ENCODE data around the gene HPSE.
A peak's percentile ranks its signal among the peaks of the same experiment; 100 is the strongest.
"Not testable (repeated sequence)": the region's sequence is repeated elsewhere in the genome, so short reads cannot be mapped to it uniquely, and the experiment has no call there.

Gene HPSE

DNA sequence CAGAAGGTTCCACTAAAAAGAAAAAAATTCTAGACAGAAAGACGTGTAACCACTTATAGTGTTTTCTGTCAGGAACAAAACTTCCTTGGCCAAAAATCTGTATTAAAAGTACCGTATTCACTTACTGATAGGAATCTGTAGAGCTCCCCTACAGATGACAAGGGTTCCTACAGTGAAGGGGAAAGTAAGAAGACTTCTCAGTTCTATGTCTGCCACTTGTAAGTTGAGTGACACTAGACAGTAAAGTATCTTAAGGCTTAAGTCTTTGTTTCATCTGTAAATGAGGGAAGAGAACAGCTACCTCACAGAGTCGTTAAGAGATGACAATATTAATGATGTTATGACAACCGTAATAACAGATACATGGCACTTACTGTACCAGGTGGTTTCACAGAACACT is 53.3 kb downstream of the HPSE start:
- no peak for DNase-seq

DNA sequence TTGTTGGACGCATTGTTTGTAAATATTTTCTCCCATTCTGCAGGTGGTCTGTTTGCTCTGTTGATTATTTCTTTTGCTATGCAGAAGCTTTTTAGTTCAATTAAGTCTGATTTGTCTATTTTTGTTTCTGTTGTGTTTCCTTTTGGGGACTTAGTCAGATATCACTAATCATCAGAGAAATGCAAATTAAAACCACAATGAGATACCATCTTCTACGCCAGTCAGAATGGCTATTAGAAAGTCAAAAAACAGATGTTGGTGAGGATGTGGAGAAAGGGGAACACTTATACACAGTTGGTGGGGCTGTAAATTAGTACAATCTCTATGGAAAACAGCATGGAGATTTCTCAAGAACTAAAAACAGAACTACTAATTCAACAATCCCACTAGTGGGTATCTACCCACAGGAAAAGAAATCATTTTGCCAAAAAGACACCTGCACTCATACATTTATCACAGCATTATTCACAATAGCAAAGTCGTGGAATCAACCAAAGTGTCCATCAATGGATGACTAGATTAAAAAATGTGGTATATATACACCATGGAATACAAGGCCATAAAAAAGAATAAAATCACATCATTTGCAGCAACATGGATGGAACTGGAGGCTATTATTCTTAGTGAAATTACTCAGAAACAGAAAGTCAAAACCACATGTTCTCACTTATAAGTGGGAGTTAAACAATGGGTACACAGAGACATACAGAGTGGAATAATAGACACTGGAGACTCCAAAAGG is 58.2 kb downstream of the HPSE start:
- no peak for DNase-seq

- not testable (repeated sequence) for DNase-seq
Measured at GRCh38 chr4:83273926-83274325, 60.7 kb downstream of the HPSE start.

GRCh38 chr4:83272900-83273299 is 61.7 kb downstream of the HPSE start:
- DNase-seq = no peak

DNA sequence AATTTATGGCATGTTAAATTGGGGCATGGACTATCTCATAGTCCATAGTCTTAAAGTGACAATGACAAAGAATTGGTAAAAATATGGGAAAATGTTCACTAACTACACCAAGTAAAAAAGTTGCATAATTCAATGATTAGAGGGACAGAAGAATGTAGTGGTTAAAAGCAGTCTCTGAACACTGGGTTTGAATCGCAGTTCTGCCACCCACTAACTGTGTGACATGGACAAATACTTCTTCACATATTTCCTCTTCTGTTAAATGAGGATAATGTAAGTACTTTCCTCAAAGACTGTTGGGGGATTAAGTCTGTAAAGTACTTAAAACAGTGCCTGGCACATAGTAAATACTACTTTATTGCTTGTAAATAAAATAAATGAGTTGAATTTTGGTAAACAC is 65.4 kb downstream of the HPSE start:
- no peak for DNase-seq

DNA sequence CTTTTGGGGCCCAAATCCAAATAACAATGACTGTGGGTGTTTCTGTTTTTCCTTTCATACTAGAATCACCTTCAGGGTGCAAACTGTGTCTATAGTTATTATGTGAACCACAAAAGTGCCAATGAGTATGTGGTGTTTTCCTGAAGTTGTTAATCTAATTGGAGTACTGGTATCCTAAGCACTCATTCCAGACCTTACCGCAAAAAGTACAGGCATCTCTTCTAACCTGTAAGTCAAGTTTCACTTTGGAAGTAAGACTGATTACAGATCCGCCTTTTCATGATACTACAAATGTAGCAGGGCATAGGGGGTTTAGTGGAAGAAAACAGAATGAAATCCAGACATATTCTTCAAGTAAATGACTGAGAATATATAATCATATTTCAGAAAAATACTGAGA is 66.2 kb downstream of the HPSE start:
- no peak for DNase-seq

DNA sequence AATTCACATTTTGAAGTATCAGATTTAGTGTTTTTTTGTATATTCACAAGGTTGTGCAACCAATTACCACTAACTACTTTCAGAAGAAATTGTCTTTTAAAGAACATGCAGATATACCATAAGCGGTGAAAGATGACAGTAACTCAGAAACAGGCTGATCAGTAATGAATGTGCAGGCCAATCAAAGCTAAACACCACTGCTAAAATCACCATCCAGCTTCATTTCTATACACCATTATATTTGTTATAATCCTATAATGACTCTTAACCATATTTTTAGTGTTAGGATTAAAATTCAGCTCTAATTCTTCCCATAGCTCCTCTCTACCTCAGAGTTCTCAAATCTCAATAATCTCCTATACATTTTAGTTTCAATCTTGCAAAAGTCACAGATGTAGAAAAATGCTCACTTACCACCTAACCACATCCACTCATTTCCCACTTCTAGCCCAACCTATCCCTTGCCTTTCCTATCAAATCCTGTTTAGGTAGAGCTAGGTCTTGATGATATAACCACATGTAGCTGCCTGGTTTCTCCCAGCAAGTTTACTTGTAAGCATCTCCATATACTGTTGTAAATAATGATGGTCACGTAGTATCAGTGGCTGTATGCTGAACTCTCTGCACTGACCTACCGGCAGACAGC is 66.7 kb downstream of the HPSE start:
- no peak for DNase-seq

DNA sequence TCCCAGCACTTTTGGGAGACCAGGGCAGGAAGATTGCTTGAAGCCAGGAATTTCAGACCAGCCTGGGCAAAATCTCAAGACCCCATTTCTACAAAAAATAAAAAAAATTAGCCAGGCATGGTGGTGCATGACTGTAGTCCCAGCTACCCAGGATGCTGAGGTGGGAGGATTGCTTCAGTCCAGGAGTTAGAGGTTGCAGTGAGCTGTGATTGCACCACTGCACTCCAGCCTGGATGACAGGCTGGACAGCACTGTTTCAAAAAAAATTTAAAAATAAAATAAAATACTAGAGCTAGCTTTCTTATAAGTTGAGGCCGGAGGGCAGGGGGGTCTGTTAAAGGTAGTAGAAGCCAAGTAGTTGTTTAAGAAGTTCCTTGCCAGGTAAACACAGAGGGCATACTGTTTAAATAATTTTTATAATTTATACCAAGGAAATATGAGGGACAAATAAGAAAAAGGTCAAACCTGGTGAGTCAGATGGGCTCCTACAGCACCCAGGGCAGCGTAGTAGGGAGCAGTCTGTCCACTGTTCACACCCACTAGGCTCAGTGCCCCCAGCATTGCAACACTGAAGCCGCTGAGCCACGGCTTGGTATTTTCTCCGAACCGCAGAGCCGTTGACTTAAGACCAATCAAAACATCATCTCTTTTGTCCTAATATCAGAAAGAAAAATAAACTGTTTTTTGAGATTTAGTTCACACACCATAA is 67.4 kb downstream of the HPSE start:
- no peak for DNase-seq

DNA sequence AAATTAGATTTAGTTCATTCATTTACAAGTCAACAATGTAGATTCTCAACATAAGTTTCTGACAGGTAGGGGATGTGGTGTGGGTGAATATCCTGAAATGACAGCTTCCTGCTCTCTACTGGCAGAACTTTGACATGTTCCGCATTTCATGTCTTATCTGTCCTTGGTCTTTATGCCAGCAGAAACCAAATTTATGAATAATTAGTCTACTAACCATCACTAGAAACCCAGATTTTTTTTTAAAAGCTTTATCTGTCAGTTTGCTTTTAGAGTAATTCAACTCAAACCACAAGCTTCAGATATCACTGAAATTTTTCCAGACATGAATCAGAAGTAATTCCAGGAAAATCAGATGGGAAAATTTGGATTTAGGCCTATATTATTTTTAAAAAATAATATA is 68.0 kb downstream of the HPSE start:
- no peak for DNase-seq

- no peak for DNase-seq
Measured at GRCh38 chr4:83263106-83263505, 71.5 kb downstream of the HPSE start.

DNA sequence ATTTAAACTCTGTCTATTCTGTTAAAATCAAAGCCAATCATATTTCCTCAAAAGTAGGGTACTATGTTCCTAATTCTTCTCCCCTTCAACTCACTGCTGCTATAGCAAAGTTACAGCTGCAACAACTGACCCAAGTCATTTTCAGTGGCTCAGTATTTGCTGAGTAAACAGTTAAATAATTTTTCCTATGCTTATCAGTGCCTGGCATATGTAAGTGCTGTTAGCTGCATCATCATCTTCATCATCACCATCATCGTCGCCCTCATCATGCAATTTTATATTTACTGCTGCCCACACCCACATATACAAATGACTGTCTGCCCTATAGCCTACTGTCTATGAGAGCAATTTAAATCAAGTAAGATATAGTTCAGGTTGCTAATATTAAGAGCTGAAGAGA is 72.0 kb downstream of the HPSE start:
- DNase-seq = no peak

DNA sequence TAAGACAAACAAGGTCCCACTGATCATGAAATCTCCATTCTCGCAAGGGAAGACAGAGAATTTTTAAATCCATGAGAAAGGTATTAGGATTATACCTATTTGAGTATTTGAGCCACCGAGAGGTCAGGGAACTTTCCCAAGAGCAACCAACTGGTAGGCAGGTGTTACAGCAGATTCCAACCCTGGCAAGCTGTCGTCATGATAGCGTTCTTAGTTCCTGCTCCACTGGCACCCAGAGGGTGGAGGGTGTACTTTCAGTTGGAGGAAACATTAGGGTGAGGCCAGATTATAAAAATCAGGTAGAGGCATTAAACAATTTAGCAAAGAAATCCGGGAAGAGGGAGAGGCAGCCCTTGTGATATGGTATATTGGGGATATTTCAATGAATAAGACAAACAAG is 73.3 kb downstream of the HPSE start:
- DNase-seq = no peak

DNA sequence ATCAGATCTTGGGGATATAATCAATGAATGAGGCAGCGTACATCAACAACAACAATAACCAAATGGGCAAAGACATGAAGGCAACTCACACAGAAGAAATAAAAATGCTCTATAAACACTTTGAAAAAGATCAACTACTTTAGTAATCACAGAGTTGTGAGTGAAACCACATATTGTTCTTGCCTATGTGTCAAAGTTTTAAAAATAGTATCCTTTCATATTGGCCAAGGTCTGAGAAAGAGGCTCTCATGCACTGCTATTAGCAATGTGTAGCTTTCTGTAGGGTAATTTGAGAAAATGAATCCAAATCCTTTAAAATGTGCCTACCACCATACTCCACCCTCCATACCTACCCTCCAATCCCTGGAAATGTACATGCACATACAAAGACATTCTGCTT is 75.1 kb downstream of the HPSE start:
- no peak for DNase-seq

GRCh38 chr4:83258461-83258860 is 76.2 kb downstream of the HPSE start:
- no peak for DNase-seq

- DNase-seq = no peak
Measured at GRCh38 chr4:83257811-83258210, 76.8 kb downstream of the HPSE start.

DNA sequence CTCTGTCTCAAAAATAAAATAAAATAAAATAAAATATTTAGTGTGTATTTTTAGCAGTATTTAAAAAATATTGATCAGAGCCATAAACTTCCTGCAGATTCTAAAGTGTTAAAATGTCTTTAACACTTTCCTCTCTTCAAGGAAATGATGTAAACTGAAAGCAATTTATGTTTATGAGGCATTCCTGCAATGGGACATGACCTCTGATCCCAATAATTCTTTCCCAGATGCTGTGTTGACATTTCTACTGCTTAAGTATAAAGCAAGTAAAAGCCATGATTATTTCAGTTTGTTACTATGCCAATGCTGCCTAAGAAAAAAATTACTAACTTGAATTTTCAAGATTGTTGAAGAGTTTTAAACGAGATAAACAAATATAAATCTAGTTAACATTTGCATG is 79.1 kb downstream of the HPSE start:
- no peak for DNase-seq

GRCh38 chr4:83252782-83253405 is 81.8 kb downstream of the HPSE start:
- peak; percentile 27 for DNase-seq

DNA sequence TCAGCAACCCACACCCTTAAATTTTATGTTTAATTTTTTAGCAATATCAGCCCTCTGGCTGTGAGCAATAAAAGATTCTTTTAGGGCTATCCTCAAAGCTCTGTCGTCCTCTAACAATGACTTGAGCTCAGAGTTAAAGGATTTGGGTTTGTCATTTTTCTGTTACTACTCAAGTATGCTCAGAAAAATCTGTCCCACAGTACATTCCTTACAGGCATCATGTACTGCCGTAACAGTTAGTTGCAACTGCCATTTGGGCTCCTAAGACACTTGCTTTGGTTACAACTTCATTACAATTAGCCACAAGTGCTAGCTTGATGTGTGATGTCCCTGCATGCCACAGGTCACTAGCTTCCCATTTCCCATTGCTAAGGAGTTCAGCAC is 83.2 kb downstream of the HPSE start:
- DNase-seq = no peak

DNA sequence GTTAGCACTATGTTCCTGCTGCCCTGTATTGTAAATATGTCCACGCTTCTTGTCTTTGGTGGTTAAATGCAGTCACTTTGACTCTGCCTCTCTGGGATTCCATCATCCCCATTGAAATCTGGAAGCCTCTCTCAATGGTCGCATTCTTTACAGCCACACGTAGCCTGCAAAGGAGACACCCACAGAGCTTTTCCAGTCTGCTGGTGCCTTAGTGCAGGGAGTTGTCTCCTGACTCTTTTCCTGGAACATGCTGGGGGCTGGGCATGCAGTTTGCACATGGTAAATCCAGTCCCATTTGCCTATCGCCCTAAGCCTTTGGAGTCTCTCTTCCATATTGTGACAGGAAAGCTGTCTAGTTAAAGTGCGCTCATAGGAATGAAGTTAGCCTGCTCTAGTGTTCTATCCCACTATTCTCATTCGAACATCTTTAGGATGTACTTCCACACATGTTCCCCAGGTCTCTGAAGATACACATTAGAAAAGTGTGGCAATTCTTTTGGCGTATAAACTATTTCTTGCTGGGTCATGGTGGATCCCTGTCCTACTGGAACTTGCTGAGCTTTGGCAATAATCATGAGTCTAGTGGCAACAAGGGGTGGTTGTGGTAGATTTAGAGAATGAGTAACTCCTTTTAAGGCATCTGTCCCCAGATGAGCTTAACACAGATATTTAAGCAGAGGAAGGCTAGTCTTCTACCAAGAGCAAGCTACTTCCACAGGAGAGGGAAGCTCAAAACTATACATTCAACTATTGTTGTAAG is 83.8 kb downstream of the HPSE start:
- DNase-seq = no peak

GRCh38 chr4:83248486-83248885 is 86.2 kb downstream of the HPSE start:
- no peak for DNase-seq

GRCh38 chr4:83247415-83248357 is 87.0 kb downstream of the HPSE start:
- no peak for DNase-seq

Data from NCI-H446 treated with DMSO at 0.1 percent for 48 hours (cell line).